MM.1S (cell line): ENCODE results near the gene NME7.

Source experiments
- EZH2 ChIP-seq: fragments of 300-600 bp; sonication (generic); optimal IDR thresholded peaks from 2 replicates; pipeline ENCODE3; 2017; ENCODE audit warnings: low read depth, mild to moderate bottlenecking, antibody characterized with exemption, low read length, mixed read lengths
- EZH2phosphoT487 ChIP-seq: fragments of 300-600 bp; sonication (generic); IDR thresholded peaks from 2 replicates; pipeline ENCODE4 v1.6.1; 2018; ENCODE audit warnings: antibody characterized with exemption, low read length
- TF ChIP-seq, protein P1 (sequence below): fragments of 300-600 bp; sonication (generic); IDR thresholded peaks from 2 replicates; pipeline ENCODE4 v1.5.1; 2016; ENCODE audit warnings: antibody characterized with exemption, low read length, mixed read lengths

- TF ChIP-seq EZH2 (no peak), EZH2phosphoT487 (no peak)
- TF ChIP-seq, protein P1, sequence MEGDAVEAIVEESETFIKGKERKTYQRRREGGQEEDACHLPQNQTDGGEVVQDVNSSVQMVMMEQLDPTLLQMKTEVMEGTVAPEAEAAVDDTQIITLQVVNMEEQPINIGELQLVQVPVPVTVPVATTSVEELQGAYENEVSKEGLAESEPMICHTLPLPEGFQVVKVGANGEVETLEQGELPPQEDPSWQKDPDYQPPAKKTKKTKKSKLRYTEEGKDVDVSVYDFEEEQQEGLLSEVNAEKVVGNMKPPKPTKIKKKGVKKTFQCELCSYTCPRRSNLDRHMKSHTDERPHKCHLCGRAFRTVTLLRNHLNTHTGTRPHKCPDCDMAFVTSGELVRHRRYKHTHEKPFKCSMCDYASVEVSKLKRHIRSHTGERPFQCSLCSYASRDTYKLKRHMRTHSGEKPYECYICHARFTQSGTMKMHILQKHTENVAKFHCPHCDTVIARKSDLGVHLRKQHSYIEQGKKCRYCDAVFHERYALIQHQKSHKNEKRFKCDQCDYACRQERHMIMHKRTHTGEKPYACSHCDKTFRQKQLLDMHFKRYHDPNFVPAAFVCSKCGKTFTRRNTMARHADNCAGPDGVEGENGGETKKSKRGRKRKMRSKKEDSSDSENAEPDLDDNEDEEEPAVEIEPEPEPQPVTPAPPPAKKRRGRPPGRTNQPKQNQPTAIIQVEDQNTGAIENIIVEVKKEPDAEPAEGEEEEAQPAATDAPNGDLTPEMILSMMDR: no peak
Observed at GRCh38 chr1:169330927-169331326, 36.7 kb downstream of the NME7 start.
